GM12878 (cell line): ENCODE results near the gene SH2D7. TPM values are rescaled to one million over a fixed set of nuclear protein-coding genes. Genes with fewer than 3 reads are reported as not detected.

ENCODE experiments used
- ATAC-seq: fragments of 200-7000 bp; cut with Tn5 transposase; 3 replicates; pipeline ENCODE4 v1.9.1; 2020; ENCODE audit warnings: mild to moderate bottlenecking, moderate library complexity
- BruUV-seq: library from RNA; stranded (reverse); fragments of 400-500 nt; replicated peaks from 2 replicates; lab custom pipeline; 2021; lab: Mats Ljungman, UMichigan
- CTCF ChIA-PET: fragments of 300-600 bp; sonication (Branson Sonifier 250); formaldehyde crosslinking; extraction: SDS; loops from one replicate; lab custom pipeline; 2021; ENCODE audit warnings: inconsistent platforms; lab: Yijun Ruan, JAX
- POLR2A ChIA-PET: fragments of 350-600 bp; formaldehyde crosslinking; extraction: SDS; loops from one replicate; lab custom pipeline; 2021; ENCODE audit warnings: inconsistent platforms; lab: Charles Lee
- RAD21 ChIA-PET: fragments of 300-600 bp; sonication (Branson Sonifier 250); formaldehyde crosslinking; loops from one replicate; lab custom pipeline; 2023; ENCODE audit warnings: antibody characterized with exemption; ENCODE audit not compliant: unreplicated experiment; lab: Charles Lee
- SMC1A ChIA-PET: fragments of 300-600 bp; sonication (Branson Sonifier 250); formaldehyde crosslinking; loops from one replicate; lab custom pipeline; 2023; ENCODE audit not compliant: unreplicated experiment, uncharacterized antibody; lab: Charles Lee
- DNase-seq: peaks from one replicate; pipeline ENCODE4 v3.0.0-alpha.2; 2011; ENCODE audit warnings: low read depth, low spot score
- FAIRE-seq: peaks from 3 replicates; lab custom pipeline; 2011; peaks lifted over from hg19 to GRCh38; lab: Jason Lieb, UNC
- H2AFZ ChIP-seq: 2 replicates; pipeline ENCODE4 v1.6.0; 2011; ENCODE audit warnings: low read depth, low read length, control low read depth; ENCODE audit not compliant: control insufficient read depth
- H3K27ac ChIP-seq: 2 replicates; pipeline ENCODE4 v1.5.1; 2011; ENCODE audit warnings: control low read depth; ENCODE audit not compliant: control insufficient read depth, insufficient read depth
- H3K27me3 ChIP-seq, 2 experiments: replicated peaks in 1 of 2; 2 replicates each; pipeline versions ENCODE4 v1.6.0 to v1.6.1; 2011; ENCODE audit warnings: low read length in 1 of 2; ENCODE audit not compliant: control insufficient read depth in 2 of 2, insufficient read depth in 2 of 2
- H3K36me3 ChIP-seq, 2 experiments: 2 replicates each; pipeline ENCODE4 v1.5.1; 2011; ENCODE audit warnings: low read length in 1 of 2; ENCODE audit not compliant: control insufficient read depth in 2 of 2, insufficient read depth in 2 of 2
- H3K4me1 ChIP-seq: 2 replicates; pipeline ENCODE4 v1.6.1; 2011; ENCODE audit warnings: mild to moderate bottlenecking, low read length, moderate library complexity, mixed read lengths; ENCODE audit not compliant: control insufficient read depth, insufficient read depth
- H3K4me2 ChIP-seq: 2 replicates; pipeline ENCODE4 v1.6.0; 2011; ENCODE audit warnings: control low read depth; ENCODE audit not compliant: control insufficient read depth, insufficient read depth
- H3K4me3 ChIP-seq: fragments of 200-600 bp; sonication (generic); 2 replicates; pipeline ENCODE4 v1.5.1; 2016
- H3K79me2 ChIP-seq: 2 replicates; pipeline ENCODE4 v1.6.0; 2011; ENCODE audit warnings: low read length; ENCODE audit not compliant: control insufficient read depth, insufficient read depth
- H3K9ac ChIP-seq: 2 replicates; pipeline ENCODE4 v1.8.0; 2011; ENCODE audit warnings: low read length, control low read depth, mixed read lengths; ENCODE audit not compliant: control insufficient read depth, insufficient read depth
- H3K9me3 ChIP-seq: replicated peaks from 3 replicates; pipeline ENCODE4 v1.5.1; 2011; ENCODE audit warnings: mild to moderate bottlenecking, low read length; ENCODE audit not compliant: control insufficient read depth, insufficient read depth
- H4K20me1 ChIP-seq: 2 replicates; pipeline ENCODE4 v1.6.0; 2011; ENCODE audit not compliant: control insufficient read depth, insufficient read depth
- BACH1 ChIP-seq: fragments of 450-650 bp; IDR thresholded peaks from 2 replicates; pipeline ENCODE4 v1.6.1; 2017; ENCODE audit warnings: mild to moderate bottlenecking, borderline replicate concordance
- CBFB ChIP-seq: IDR thresholded peaks from 2 replicates; pipeline ENCODE4 v1.6.1; 2016; ENCODE audit warnings: antibody characterized with exemption, low read depth
- ESRRA ChIP-seq: IDR thresholded peaks from 2 replicates; pipeline ENCODE4 v1.6.1; 2012; ENCODE audit warnings: mild to moderate bottlenecking, low read length, improper control_type of control experiment
- GATAD2B ChIP-seq: fragments of 450-650 bp; conservative IDR thresholded peaks from 2 replicates; pipeline ENCODE4 v1.6.1; 2017; ENCODE audit warnings: low read depth, mild to moderate bottlenecking, moderate library complexity
- HDAC2 ChIP-seq: fragments of 200-600 bp; sonication (generic); IDR thresholded peaks from 2 replicates; pipeline ENCODE4 v1.6.1; 2017
- HDAC6 ChIP-seq: fragments of 200-600 bp; sonication (generic); IDR thresholded peaks from one replicate; pipeline ENCODE4 v1.8.0; 2017; ENCODE audit warnings: antibody characterized with exemption; ENCODE audit not compliant: unreplicated experiment
- MEF2A ChIP-seq: IDR thresholded peaks from 2 replicates; pipeline ENCODE4 v1.6.1; 2011; ENCODE audit warnings: low read depth, mild to moderate bottlenecking, low read length, moderate library complexity; ENCODE audit not compliant: insufficient read depth
- MXI1 ChIP-seq: fragments of 150-350 bp; IDR thresholded peaks from 2 replicates; pipeline ENCODE4 v1.6.1; 2011; ENCODE audit warnings: low read depth, mild to moderate bottlenecking, inconsistent platforms, low read length, improper control_type of control experiment
- MYC ChIP-seq: IDR thresholded peaks from 2 replicates; pipeline ENCODE4 v1.6.1; 2011; ENCODE audit warnings: mild to moderate bottlenecking, low read length, moderate library complexity, inconsistent platforms; ENCODE audit not compliant: insufficient read depth, insufficient replicate concordance, insufficient read length, severe bottlenecking
- NFYB ChIP-seq: IDR thresholded peaks from 2 replicates; pipeline ENCODE4 v1.6.1; 2011; ENCODE audit warnings: low read depth, mild to moderate bottlenecking, low read length, improper control_type of control experiment, moderate library complexity; ENCODE audit not compliant: insufficient read depth
- POU2F2 ChIP-seq: IDR thresholded peaks from 3 replicates; pipeline ENCODE4 v1.6.1; 2011; ENCODE audit warnings: low read depth, mild to moderate bottlenecking, low read length, borderline replicate concordance
- RBBP5 ChIP-seq: fragments of 200-600 bp; sonication (generic); conservative IDR thresholded peaks from 2 replicates; pipeline ENCODE4 v1.6.1; 2016
- RELA ChIP-seq: fragments of 450-650 bp; IDR thresholded peaks from 2 replicates; pipeline ENCODE4 v1.8.0; 2014; ENCODE audit warnings: borderline replicate concordance; ENCODE audit not compliant: partially characterized antibody
- RUNX3 ChIP-seq: IDR thresholded peaks from 2 replicates; pipeline ENCODE4 v1.6.1; 2012; ENCODE audit warnings: low read length, inconsistent platforms
- SUPT20H ChIP-seq: IDR thresholded peaks from 2 replicates; pipeline ENCODE4 v1.6.1; 2011; ENCODE audit warnings: low read depth, mild to moderate bottlenecking, low read length, moderate library complexity, borderline replicate concordance; ENCODE audit not compliant: control insufficient read depth
- TCF12 ChIP-seq: IDR thresholded peaks from 2 replicates; pipeline ENCODE4 v1.6.1; 2011; ENCODE audit warnings: low read depth, mild to moderate bottlenecking, low read length
- ZNF207 ChIP-seq: fragments of 450-650 bp; IDR thresholded peaks from 2 replicates; pipeline ENCODE4 v1.6.1; 2014; ENCODE audit warnings: antibody characterized with exemption, mild to moderate bottlenecking, borderline replicate concordance
- ZNF274 ChIP-seq: IDR thresholded peaks from one replicate; pipeline ENCODE4 v1.8.0; 2011; ENCODE audit not compliant: insufficient read length, insufficient read depth
- WGBS: methylation state at CpG from one replicate; pipeline ENCODE4 v1.1.6; 2016; ENCODE audit warnings: low lambda C conversion rate; ENCODE audit not compliant: insufficient replicate concordance, insufficient coverage; ENCODE audit errors: missing lambda C conversion rate; 5-methylcytosine and 5-hydroxymethylcytosine counted together
- in situ Hi-C: fragments of 300-500 bp; cut with MboI; formaldehyde crosslinking; loops from 9 replicates; pipeline ENCODE4 v1.14.3; 2018; ENCODE audit warnings: mixed read lengths
- intact Hi-C: fragments of 100-400 bp; cut with micrococcal nuclease; formaldehyde crosslinking; loops from one replicate; pipeline ENCODE4 v1.14.2; 2022; ENCODE audit not compliant: unreplicated experiment
- polyA plus RNA-seq, 11 experiments: library from polyadenylated mRNA; depleted of rRNA in 4 of 11; unstranded in 6 of 11; stranded (reverse) in 5 of 11; fragments of >200 nt; fragmentation: Nextera tagmentation in 4 of 11; fragmentation: Illumina TruSeq in 1 of 11; extraction: Ambion mirVana in 4 of 11; extraction: Trizol in 1 of 11; gene quantifications; 1 replicate in 1 of 11; 2 replicates in 10 of 11; pipeline versions ENCODE4 v1.2.1 to v1.2.3, GENCODE V29; 2011 to 2016; ENCODE audit warnings: inconsistent platforms in 2 of 11, missing spikeins in 2 of 11, low read depth in 1 of 11
- total RNA-seq, 4 experiments: library from RNA; depleted of rRNA in 3 of 4; stranded (reverse); fragments of >200 nt in 3 of 4; fragmentation: Illumina TruSeq in 1 of 4; extraction: Trizol in 1 of 4; gene quantifications; 2 replicates each; pipeline versions ENCODE4 v1.2.1 to v1.2.3, GENCODE V29; 2013 to 2021
- TF ChIP-seq, protein P1 (sequence below): IDR thresholded peaks from 2 replicates; pipeline ENCODE4 v1.6.1; 2012; ENCODE audit warnings: improper control_type of control experiment, low read depth, low read length; ENCODE audit not compliant: insufficient replicate concordance

Gene SH2D7
- total and polyA plus RNA-seq, 10 of the 15 experiments (the other 5 are each of a cell fraction or from before 2014, with no cell fraction given) = 0.04 to 0.06 TPM; not detected in 8

DNA sequence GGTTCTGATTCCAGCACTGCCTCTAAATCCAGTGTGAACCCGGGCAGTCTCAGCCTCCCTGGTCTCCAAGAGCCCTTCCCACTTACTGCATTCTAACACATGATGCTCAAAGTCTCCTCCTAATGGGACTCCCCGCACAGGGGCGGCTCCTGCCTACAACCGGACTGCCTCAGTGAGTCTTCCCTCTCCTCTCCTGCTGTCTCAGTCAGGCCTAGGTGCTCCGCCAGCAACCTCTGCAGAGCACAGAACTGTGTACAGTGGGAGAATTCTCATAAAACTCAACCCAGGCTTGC, 43.8 kb upstream of the SH2D7 start:
- no peak overlapping the region for H3K27ac ChIP-seq
- TF ChIP-seq ZNF207 = no peak
- TF ChIP-seq, protein P1, sequence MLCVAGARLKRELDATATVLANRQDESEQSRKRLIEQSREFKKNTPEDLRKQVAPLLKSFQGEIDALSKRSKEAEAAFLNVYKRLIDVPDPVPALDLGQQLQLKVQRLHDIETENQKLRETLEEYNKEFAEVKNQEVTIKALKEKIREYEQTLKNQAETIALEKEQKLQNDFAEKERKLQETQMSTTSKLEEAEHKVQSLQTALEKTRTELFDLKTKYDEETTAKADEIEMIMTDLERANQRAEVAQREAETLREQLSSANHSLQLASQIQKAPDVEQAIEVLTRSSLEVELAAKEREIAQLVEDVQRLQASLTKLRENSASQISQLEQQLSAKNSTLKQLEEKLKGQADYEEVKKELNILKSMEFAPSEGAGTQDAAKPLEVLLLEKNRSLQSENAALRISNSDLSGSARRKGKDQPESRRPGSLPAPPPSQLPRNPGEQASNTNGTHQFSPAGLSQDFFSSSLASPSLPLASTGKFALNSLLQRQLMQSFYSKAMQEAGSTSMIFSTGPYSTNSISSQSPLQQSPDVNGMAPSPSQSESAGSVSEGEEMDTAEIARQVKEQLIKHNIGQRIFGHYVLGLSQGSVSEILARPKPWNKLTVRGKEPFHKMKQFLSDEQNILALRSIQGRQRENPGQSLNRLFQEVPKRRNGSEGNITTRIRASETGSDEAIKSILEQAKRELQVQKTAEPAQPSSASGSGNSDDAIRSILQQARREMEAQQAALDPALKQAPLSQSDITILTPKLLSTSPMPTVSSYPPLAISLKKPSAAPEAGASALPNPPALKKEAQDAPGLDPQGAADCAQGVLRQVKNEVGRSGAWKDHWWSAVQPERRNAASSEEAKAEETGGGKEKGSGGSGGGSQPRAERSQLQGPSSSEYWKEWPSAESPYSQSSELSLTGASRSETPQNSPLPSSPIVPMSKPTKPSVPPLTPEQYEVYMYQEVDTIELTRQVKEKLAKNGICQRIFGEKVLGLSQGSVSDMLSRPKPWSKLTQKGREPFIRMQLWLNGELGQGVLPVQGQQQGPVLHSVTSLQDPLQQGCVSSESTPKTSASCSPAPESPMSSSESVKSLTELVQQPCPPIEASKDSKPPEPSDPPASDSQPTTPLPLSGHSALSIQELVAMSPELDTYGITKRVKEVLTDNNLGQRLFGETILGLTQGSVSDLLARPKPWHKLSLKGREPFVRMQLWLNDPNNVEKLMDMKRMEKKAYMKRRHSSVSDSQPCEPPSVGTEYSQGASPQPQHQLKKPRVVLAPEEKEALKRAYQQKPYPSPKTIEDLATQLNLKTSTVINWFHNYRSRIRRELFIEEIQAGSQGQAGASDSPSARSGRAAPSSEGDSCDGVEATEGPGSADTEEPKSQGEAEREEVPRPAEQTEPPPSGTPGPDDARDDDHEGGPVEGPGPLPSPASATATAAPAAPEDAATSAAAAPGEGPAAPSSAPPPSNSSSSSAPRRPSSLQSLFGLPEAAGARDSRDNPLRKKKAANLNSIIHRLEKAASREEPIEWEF = no peak
- TF ChIP-seq POU2F2 = no peak
- TF ChIP-seq NFYB = no peak
- no peak for TF ChIP-seq ESRRA
- TF ChIP-seq CBFB = no peak
- TF ChIP-seq ZNF274 = no peak
- no peak for TF ChIP-seq MXI1
- no peak for TF ChIP-seq HDAC6
- TF ChIP-seq TCF12 = no peak
- TF ChIP-seq MEF2A = no peak
- TF ChIP-seq BACH1 = no peak
- TF ChIP-seq RELA = no peak
- no peak for TF ChIP-seq RBBP5
- TF ChIP-seq HDAC2 = no peak
- TF ChIP-seq MYC = no peak
- no peak for TF ChIP-seq SUPT20H
- no peak for TF ChIP-seq GATAD2B
- no peak for TF ChIP-seq RUNX3
- H3K27me3 ChIP-seq = no peaks in the 10 kb centered on the region
- no peak for ATAC-seq
- RAD21 ChIA-PET = interaction anchor here (0.7 to 2.7 kb wide), 11 partner anchors 8 to 44 kb away, joined by 3 to 10 read pairs (median 5); no protein-coding TSS in a partner anchor
- BruUV-seq = no TSS peak
- H3K4me2 ChIP-seq = no peak overlapping the region
- peaks cover 20% of the 10 kb centered on the region for H3K79me2 ChIP-seq
- no peak overlapping the region for H2AFZ ChIP-seq
- no peak overlapping the region for H3K4me3 ChIP-seq
- peaks cover 68% of the 10 kb centered on the region for H3K4me1 ChIP-seq
- CTCF ChIA-PET = interaction anchor here (0.6 to 9.1 kb wide), 6 partner anchors 13 to 445 kb away, joined by 3 to 158 read pairs (median 16); partner anchors contain the start of gene TBC1D2B
- no peak for FAIRE-seq
- intact Hi-C loops (no loop called here), in situ Hi-C loops (no loop called here)
- H4K20me1 ChIP-seq = no peaks in the 10 kb centered on the region
- DNase-seq = no peak
- H3K9ac ChIP-seq = no peak overlapping the region
- 100% methylated on average over 5 of the region's 5 CpGs for WGBS
- SMC1A ChIA-PET = interaction anchor here (2.1 to 14.4 kb wide), 5 partner anchors 11 to 60 kb away, joined by 9 to 305 read pairs (median 100); no protein-coding TSS in a partner anchor
- POLR2A ChIA-PET = interaction anchor here (0.8 to 4.6 kb wide), 5 partner anchors 12 to 896 kb away, joined by 3 to 50 read pairs (median 7); no protein-coding TSS in a partner anchor
- H3K9me3 ChIP-seq = no peaks in the 10 kb centered on the region
- peaks cover 5 to 18% of the 10 kb centered on the region in 2 experiments for H3K36me3 ChIP-seq
